NCI-H2107 treated with DMSO at 0.1 percent for 48 hours (cell line): Measurements from ENCODE around the gene SPATA31C1.
"Not testable (repeated sequence)": the region's sequence is repeated elsewhere in the genome, so short reads cannot be mapped to it uniquely, and the experiment has no call there.

Experiments
- DNase-seq: peaks from one replicate; lab custom pipeline; 2025; ENCODE audit not compliant: unreplicated experiment; lab: John Stamatoyannopoulos, UW

Gene SPATA31C1

DNA sequence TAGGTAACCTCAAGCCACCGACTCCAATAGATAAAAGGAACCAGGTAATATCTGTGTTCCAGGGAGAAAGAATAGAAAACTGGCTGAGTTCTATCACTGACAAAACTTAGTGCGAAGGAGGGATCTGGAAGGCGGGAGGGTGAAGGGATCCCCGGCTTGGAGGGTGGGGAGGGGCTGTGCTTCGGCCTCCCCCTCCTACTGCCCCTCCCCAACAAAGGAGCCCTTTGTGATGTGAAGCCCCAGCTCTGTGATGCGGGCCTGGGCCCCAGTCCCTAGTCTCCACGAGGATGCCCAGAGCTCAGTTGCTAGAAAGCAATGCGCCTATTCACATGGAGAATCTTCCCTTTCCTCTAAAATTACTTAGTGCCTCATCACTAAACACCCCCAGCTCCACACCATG is at the start of gene SPATA31C1:
SPATA31C1 (plus strand) TSS at position 301 of the 400 bp plus-strand sequence.
- not testable (repeated sequence) for DNase-seq

- DNase-seq, result no peak
Measured at GRCh38 chr9:87868175-87868574, 49.6 kb upstream of the SPATA31C1 start.

GRCh38 chr9:87868635-87869034 is 49.1 kb upstream of the SPATA31C1 start:
- no peak for DNase-seq

- DNase-seq, result no peak
Measured at GRCh38 chr9:87869082-87869481, 48.7 kb upstream of the SPATA31C1 start.

DNA sequence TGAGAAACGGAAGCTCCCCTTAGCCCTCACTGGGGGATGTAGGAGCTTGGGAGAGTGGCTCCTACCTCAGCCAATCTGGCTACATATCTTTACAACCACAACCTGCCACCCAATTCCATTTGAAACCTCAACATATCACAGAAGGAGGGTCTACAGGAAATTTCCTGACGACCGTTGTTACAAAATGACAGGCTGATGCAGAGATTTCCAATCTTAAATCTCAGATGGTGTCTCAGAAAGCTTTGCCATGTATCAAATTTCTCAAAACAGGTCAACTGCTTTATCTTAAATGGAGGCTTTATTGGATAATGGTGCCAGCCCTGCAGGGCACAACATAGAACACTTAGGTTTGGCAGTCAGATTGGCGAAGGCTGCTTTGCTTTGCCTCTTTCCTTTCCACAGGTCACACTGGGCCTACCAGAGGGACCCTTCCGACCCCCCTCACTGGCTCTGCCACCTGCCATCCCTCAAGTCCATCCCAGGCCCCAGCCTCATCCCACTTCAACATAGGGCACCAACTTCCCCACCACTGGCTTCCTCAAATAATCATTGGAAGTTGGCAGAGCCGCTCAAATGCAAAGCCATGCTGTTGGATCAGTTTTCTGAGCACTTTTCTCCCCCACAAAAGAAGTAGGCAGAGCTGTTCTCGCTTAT is 46.2 kb upstream of the SPATA31C1 start:
- no peak for DNase-seq

GRCh38 chr9:87872079-87872624 is 45.6 kb upstream of the SPATA31C1 start:
- no peak for DNase-seq

DNA sequence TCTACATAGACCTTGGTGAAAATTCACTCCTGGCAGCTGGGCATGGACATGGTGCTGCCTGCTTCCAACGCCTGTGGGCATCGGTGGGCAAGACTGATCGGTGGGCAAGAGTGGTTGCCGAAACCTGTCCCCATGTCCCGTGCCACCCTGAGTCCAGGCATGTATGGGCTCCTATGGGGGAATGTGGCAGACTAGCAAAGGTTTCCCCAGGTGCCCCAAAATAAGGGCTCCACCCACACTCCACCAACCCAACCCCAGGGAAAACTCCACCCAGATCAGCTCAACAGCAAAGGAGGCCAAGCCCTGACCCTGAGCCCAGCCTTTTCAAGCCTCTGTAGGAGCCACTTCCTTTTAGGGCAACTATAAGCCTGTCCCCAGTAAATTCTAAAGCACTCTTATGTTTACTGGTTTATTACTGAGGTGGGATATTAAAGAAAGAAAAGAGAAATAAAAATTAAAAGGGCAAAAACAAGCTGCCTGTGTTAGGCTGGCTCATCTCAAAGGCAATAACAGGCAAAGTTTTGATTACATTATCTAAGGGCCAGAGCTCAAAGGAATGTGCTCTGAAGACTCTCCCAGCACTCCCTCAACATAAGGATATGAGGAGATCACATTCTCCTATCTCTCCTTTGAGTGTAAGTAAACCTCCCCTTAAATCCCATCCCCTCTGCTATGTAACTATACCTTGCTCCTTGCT is 44.0 kb upstream of the SPATA31C1 start:
- DNase-seq, result no peak

DNA sequence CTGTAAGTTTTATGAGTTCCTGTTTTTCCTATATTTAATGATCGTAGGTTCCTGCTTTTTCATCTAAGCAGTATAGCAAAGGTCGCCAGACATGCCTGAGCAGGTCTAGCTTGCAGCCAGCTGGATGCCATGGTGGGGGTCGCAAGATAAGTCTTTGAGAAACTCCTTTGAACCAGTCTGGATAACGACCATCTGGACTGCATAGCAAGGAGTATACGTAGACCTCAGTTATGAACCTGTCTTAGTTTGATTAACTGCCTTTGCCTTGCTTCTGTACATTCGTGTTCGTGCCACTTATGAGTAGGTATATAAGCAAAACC is 43.5 kb upstream of the SPATA31C1 start:
- no peak for DNase-seq

DNA sequence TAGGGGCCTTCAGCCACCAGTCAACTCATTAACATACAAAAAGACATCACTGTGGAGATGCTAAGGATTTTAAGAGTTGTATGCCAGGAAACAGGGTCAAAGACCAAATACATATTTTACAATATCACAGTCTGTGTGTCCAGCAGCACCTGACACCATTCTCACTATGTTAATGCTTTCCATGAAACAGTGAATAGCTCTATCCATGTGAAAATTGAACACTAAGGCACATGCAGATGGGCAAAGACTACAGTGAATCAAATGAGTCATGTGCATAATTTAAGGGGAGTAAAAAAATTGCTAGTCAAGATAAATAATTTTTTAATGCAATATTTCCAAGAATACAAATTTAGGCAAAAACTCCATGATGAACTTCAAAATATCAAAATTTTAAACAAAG is 42.7 kb upstream of the SPATA31C1 start:
- no peak for DNase-seq

- DNase-seq, result no peak
Measured at GRCh38 chr9:87875831-87876545, 41.8 kb upstream of the SPATA31C1 start.

GRCh38 chr9:87876708-87877107 is 41.1 kb upstream of the SPATA31C1 start:
- no peak for DNase-seq

- DNase-seq, result no peak
Measured at GRCh38 chr9:87878989-87879511, 38.7 kb upstream of the SPATA31C1 start.

DNA sequence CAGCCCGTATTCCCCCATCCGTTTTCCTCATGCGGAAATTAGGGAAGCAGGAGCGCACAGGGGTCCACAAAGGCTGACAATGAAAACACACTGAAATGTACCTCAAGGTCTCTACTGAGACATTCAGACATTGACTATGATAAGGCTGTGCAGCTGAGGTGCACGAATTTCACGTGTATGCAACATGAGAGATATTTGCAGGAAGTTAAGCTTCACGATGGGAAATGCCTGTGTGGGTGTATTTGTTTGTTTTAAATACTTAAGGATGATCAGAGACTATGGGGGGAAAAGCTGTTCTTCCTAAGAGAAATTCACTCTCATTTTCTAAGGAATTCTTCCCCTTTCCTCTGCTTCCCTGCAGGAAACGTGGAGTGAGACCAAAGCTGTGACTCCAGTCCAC is 37.6 kb upstream of the SPATA31C1 start:
- DNase-seq, result no peak

GRCh38 chr9:87880683-87881082 is 37.1 kb upstream of the SPATA31C1 start:
- no peak for DNase-seq

- DNase-seq, result no peak
Measured at GRCh38 chr9:87882627-87883026, 35.1 kb upstream of the SPATA31C1 start, which contains the start of gene SPATA31E1. Gene SPATA31E1 (plus strand): TSS chr9:87882877. CDS start chr9:87882892, 15 bp downstream.

GRCh38 chr9:87883274-87883673 is 34.5 kb upstream of the SPATA31C1 start:
- no peak for DNase-seq

DNA sequence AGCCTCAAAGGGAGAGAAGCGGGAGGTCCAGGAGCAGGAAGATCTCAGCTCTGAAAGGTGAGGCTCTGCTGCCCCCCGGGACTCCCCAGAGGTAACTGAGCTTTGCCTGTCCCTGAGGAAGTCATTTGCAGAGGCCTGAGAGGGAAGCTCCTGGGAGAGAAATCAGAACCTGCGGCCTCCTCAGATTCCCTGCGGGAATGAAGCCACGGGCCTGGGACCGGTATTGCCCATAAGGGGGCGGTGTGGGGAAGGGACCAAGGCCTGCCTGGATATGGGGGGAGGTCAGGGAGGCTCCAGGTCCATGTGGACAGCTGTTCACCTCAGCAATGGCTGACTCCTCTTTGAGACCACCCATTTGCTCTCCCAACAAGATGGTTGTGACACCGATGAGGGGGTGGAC is 33.8 kb upstream of the SPATA31C1 start:
- no peak for DNase-seq

- DNase-seq, result no peak
Measured at GRCh38 chr9:87884578-87885459, 32.9 kb upstream of the SPATA31C1 start.

DNA sequence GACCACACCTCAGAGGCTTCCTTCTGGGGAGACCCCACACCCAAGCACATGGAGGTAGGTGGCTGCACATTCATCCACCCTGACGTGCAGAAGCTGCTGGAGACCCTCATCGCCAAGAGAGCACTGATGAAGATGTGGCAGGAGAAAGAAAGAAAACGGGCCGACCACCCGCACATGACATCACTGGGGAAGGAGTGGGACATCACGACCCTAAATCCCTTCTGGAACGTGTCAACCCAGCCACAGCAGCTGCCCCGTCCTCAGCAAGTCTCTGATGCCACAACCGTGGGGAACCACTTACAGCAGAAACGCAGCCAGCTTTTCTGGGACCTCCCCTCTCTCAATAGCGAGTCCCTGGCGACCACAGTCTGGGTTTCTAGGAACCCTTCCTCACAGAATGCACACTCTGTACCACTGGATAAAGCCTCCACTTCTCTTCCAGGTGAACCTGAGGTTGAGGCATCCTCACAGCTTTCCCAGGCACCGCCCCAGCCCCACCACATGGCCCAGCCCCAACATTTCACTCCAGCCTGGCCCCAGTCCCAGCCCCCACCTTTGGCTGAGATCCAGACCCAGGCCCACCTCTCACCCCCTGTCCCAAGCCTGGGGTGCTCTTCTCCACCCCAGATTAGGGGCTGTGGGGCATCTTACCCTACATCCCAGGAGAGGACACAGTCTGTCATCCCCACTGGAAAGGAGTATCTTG is 32.1 kb upstream of the SPATA31C1 start:
- DNase-seq, result no peak
